ENCODE data around the gene SGMS1.
"Not testable (repeated sequence)": the region's sequence is repeated elsewhere in the genome, so short reads cannot be mapped to it uniquely, and the experiment has no call there.

SGMS1 gene

DNA sequence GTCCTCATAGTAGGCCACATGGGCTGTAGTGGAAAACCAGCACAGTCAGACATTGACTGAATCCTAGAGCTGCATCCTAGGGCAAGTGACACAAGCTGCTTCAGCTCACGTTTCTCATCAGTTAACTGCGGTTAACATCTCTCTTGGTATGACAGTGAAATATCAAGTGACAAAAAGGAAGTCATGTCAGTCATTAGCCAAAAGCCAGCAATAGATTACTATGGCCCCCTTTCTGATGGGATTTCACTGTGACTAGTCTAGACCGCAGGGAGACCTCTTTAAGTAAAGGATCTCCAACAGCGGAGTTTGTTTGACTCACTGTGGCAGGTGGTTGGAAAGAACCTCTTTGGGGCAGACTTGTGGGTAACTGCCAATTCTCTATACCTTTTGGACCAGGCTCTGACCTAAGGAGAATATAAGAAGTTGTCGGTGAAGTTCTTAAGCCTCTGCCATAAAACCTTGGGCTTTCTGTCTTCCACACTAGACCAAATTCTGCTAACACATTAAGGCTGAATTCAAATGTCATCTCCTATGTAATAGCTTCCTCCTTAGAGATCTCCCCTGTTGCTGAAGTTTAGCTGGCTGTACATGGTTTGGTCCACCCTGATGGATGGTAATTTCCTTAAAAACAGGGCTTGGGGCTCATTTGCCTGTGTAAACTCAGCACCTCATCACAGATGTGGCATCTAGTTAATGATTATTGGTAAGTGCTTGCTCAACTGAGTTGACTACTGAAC, 115.3 kb downstream of the SGMS1 start:
- DNase-seq (ENCODE audit: low read depth) = no peak

DNA sequence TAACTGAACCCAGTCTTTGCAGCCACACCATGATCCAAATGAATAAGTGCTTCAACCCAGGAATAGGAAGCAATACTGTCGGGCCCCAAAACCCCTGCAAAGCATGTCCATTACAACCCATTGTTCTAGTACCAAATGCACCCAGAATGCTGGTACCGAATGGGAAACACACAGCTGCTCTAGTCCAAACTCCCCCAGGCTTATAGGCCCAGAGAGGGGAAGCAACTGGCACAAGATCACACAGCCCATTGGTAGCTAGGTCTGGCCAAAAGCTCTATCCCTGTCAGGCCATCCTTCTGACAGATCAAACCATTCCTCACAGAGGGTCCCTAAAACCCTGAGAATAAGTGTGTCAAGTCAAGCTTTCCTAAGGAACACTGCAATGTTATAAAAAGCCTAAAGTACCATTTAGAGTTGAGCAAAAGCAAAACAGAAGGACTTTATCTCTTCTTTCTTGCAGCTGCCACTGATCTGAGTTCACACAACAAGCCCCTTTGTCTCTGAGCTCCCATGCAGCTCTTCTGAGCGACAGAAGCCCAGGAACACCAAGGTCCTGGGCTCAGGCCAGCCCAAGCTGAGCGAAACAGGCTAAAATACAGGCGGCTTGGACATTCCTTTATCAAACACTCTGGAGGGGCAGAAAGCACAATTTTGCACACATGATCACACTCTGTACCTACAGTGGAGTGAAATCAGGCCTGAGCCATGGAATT, 116.7 kb downstream of the SGMS1 start:
- DNase-seq (ENCODE audit: low read depth) = no peak

GRCh38 chr10:50504389-50504788, 119.4 kb downstream of the SGMS1 start:
- DNase-seq (ENCODE audit: low read depth) = no peak

- no peak for DNase-seq (ENCODE audit: low read depth)
Observed at GRCh38 chr10:50503661-50504320, 120.0 kb downstream of the SGMS1 start.

- not testable (repeated sequence) for DNase-seq (ENCODE audit: low read depth)
Observed at GRCh38 chr10:50503156-50503555, 120.6 kb downstream of the SGMS1 start.

GRCh38 chr10:50501924-50502452, 121.8 kb downstream of the SGMS1 start:
- no peak for DNase-seq (ENCODE audit: low read depth)

DNA sequence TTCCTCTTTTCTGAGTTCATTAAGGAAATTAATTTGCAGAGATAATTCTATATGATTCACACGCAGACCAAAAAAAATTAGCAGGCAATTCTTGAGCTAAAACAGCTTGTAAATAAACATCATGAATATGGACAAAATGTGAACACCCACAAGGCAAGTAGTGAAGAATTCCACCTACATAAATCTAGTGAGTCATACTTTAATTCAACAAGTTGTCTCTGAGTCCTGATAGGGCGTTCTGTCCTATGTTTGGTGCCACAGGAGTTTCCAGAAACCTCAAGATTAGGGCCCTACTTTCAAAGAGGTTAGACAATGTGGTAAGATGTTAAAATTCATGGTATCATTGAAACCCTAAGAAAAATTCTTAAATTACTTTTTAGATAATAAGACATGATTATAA, 122.3 kb downstream of the SGMS1 start:
- no peak for DNase-seq (ENCODE audit: low read depth)

- no peak for DNase-seq (ENCODE audit: low read depth)
Observed at GRCh38 chr10:50498465-50498864, 125.3 kb downstream of the SGMS1 start.

DNA sequence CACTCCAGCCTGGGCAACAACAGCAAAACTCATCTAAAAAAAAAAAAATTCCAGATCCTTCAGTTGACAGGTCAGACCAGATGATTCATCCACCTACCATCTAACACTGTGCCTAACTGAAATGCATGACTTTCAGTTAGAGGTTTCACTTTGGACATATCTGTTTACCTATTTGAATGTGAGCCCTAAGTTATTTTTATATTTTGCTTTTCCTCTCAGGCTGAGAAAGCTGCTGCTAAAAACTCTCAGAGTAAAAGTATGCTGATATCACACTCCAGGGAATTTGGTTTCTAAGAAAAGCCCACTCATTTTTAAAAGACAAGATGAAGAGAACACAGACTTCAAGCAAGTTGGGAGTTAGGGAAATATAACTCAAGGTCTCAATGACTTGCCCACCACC, 126.0 kb downstream of the SGMS1 start:
- no peak for DNase-seq (ENCODE audit: low read depth)

- DNase-seq (ENCODE audit: low read depth) = no peak
Observed at GRCh38 chr10:50496228-50496627, 127.5 kb downstream of the SGMS1 start.

DNA sequence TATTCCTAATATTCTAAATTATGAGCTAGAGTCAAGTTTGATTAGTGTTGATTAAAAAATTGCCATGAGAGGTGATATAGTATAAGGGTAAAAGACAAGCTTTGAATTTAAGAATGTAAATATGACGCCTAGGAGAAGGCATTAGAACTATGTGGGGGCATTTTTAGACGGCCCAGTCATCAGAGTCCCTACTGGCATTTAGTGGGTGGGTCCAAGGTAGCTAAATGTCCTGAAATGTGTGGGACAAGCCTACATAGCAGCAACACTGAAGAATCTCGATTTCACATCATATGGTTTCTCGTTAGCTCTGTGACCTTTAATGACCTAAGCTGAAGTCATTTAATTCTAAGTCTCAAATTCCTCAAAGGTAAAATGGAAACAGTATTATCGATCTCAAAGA, 133.5 kb downstream of the SGMS1 start:
- DNase-seq (ENCODE audit: low read depth) = no peak

DNA sequence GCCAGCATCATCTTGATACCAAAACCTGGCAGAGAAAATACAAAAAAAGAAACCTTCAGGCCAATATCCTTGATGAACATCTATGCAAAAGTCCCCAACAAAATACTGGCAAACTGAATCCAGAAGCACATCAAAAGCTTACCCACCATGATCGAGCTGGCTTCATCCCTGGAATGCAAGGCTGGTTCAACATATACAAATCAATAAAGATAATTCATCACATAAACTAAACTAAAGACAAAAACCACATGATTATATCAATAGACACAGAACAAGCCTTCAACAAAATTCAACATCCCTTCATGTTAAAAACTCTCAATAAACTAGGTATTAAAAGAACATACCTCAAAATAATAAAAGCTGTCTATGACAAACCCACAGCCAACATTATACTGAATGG, 139.2 kb downstream of the SGMS1 start:
- DNase-seq (ENCODE audit: low read depth) = not testable (repeated sequence)

- DNase-seq (ENCODE audit: low read depth) = no peak
Observed at GRCh38 chr10:50480054-50481007, 143.4 kb downstream of the SGMS1 start.

DNA sequence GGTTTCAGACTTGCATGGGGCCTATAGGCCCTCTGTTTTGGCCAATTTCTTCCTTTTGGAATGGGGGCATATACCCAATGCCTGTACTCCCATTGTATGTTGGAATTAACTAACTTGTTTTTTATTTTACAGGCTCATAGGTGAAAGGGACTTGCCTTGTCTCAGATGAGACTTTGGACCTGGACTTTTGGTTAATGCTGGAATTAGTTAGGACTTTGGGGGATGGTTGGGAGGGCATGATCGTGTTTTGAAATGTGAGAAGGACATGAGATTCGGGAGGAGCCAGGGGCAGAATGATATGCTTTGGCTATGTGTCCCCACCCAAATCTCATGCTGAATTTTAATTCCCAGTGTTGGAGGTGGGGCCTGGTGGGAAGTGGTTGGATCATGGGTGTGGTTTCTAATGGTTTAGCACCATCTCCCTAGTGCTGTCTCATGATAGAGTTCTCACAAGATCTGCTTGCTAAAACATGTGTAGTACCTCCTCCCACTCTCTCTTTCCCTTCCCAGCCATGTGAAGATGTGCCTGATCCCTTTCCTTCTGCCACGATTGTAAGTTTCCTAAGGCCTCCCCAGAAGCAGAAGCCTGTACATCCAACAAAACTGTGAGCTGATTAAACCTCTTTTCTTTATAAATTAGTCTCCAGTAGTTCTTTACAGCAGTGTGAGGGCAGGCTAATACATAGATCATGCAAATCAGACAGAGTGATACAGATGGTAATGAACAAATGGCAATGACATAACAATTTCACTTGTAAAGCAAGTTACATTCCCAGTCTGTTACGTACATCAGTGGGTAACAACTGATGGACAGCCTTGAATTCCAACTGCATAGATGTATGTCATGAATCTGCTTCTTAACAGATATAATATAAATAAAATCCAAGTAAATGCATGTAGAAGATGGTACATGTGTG, 146.2 kb downstream of the SGMS1 start:
- DNase-seq (ENCODE audit: low read depth) = no peak

DNA sequence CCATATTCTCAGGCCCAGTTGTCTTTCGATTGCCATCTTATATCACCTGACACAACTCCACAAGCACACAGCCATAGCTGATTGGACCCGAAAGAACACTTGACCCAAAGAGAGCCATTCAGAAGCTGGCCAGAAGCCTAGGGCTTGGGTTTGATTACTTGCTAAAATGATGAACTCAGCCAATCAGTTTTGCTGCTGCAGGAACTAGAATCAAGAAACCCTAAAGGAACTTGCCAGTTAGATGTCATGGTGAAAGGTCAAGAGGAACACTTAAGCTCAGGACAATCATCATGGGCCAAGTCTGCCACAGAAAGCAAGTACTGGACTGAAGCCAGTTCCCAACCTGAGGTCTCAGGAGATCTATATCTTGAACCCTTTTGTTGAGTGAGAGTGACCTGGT, 150.0 kb downstream of the SGMS1 start:
- no peak for DNase-seq (ENCODE audit: low read depth)

DNA sequence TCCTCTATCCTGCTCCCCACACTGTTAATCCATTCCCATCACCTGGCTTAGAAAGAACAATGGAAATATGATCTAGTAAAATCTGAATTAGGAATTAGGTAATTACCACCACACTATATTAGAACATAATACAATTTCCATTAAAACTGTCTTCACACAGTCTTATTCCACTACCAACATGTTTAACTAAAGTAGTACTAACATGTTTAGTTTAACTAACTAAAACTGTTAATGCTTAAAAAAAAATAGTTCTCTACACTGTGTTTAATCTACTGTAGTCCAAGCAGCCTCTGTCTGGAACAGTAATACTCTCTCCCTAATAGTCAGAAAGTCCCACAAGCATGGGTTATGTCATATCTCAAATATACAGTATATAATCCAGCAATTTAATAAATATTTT, 150.8 kb downstream of the SGMS1 start:
- no peak for DNase-seq (ENCODE audit: low read depth)

DNA sequence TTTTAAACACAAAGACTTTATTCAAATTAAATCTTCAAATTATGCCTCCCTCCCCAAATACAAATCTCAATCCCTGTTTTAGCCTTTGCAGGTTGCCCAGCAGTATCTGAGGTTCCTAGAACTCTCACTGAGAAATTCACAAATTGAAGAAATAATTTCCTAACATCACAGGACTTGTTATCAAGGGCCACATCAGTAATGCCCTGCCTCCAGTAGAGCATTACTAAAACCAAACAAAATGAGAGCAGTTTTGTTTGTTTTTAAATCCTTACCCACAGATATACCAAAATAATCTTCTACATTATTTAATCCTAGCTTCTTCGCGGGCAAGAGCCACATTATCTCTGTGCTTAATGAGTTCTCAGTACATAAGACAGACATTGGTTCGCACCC, 152.2 kb downstream of the SGMS1 start:
- no peak for DNase-seq (ENCODE audit: low read depth)

DNA sequence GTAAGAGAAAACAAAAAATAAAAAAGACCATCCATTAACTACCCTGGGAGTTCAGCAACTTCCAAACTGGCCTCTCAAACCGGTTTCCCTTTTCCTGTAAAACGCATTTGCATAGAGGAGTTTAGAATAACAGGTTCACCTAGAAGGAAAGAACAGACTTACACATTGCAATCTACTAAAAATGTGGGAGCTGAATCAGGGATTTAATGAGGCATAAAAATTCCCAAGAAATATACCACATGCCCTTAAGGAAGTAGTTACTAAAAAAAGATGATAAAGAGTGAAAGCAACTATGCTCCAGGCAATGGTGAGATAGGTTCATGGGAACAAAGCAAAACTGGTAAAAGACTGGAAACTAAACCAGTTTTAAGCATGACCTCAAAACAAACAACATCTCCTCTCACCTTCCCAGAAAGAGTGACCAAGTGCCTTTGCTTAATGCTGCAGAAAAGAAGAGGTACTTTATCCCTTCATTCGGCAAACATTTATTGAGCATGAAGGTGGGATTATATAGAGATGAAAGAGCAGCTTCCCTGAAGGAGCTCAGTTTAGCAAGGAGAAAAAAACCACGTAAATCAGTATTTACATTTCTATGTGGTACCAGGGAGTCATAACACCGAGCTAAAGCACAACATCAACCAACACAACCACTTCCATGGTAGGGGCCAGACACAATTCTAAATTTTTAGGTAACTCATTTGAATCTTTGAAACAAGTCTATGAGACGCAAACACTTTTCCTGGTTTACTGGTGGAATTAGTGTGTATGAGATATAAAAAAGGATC, 152.8 kb downstream of the SGMS1 start:
- DNase-seq (ENCODE audit: low read depth) = no peak

DNA sequence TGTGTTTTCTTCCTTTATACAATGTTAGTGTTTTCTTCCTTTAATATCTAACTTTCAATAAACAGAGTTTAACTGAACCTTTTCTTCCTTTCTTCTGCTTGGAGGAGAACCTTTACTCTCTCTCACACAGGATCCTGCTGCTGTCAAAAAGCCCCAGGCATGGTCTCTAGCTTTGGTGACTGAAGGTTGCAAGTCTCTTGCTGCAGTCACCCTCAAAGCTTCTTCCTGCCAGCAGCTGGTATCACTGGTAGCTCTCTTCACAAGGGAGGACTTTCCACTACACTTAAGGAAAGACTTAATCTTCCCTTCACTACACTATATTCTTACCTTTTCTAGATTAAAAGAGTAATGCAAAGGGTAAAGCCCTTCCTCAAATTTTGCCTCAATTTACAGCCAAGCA, 153.4 kb downstream of the SGMS1 start:
- DNase-seq (ENCODE audit: low read depth) = no peak

DNA sequence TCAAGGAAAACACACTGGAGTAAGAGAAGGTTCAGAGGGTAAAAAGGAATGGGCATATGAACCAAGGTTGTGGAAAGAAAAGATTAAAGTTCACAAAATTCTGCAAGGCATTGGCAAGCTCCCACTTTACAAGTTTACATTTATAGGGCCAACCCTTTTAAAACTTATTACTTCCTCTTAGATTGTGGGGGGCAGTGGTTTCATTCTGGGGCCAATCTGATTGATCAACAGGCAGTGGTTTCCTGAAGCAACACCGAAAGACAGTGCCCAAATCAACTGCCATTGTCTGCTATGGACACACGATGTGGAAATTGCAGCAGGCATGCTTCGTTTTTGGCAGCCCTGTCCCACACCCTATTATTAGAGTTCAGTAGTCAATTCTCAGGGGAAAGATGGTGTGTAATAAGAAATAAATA, 154.0 kb downstream of the SGMS1 start:
- no peak for DNase-seq (ENCODE audit: low read depth)

Data from stimulated activated CD8-positive, alpha-beta memory T cell treated with anti-CD3 and anti-CD28 coated beads, Interleukin-7, amount 100 ng/mL, for 24 hours (primary cell).